Activated effector memory CD4-positive, alpha-beta T cell treated with anti-CD3 and anti-CD28 coated beads, Interleukin-2, amount 50 U/mL, for 16 hours (primary cell): ENCODE measurements around the gene CARM1.
"Not testable (repeated sequence)": the region's sequence is repeated elsewhere in the genome, so short reads cannot be mapped to it uniquely, and the experiment has no call there.

ENCODE experiments used
- DNase-seq: peaks from one replicate; pipeline ENCODE4 v3.0.0-alpha.2; 2020

Gene CARM1

GRCh38 chr19:10870955-10871603 lies at the start of gene CARM1:
Gene CARM1 (plus strand): TSS chr19:10871553. CDS start chr19:10871703, 150 bp downstream.
- DNase-seq = peak; percentile 100

- no peak for DNase-seq
These were observed 47.7 kb upstream of the CARM1 start for GRCh38 chr19:10823690-10824089.

- DNase-seq = no peak
These were observed 45.1 kb upstream of the CARM1 start for GRCh38 chr19:10826231-10826630.

GRCh38 chr19:10826846-10827245 lies 44.5 kb upstream of the CARM1 start:
- no peak for DNase-seq

GRCh38 chr19:10828981-10829821 lies 42.2 kb upstream of the CARM1 start:
- DNase-seq = no peak

- no peak for DNase-seq
These were observed 41.4 kb upstream of the CARM1 start for GRCh38 chr19:10829967-10830366.

- no peak for DNase-seq
These were observed 41.0 kb upstream of the CARM1 start for GRCh38 chr19:10830370-10830769.

GRCh38 chr19:10830931-10831779 lies 40.2 kb upstream of the CARM1 start:
- DNase-seq = no peak

GRCh38 chr19:10831987-10832938 lies 39.1 kb upstream of the CARM1 start:
- DNase-seq = no peak

GRCh38 chr19:10832939-10833296 lies 38.4 kb upstream of the CARM1 start:
- DNase-seq = no peak

- DNase-seq = no peak
These were observed 36.1 kb upstream of the CARM1 start for GRCh38 chr19:10835089-10835753.

- DNase-seq = peak; percentile 96
These were observed 35.4 kb upstream of the CARM1 start, which contains the start of gene TMED1 for GRCh38 chr19:10835754-10836478. Gene TMED1 (minus strand): TSS chr19:10836212. CDS start chr19:10836191, 21 bp downstream.

- DNase-seq = peak; percentile 92
These were observed 34.6 kb upstream of the CARM1 start for GRCh38 chr19:10836479-10837330.

GRCh38 chr19:10837649-10838048 lies 33.7 kb upstream of the CARM1 start:
- not testable (repeated sequence) for DNase-seq

- DNase-seq = no peak
These were observed 33.0 kb upstream of the CARM1 start for GRCh38 chr19:10838377-10838776.

- DNase-seq = no peak
These were observed 32.0 kb upstream of the CARM1 start for GRCh38 chr19:10839114-10840050.

GRCh38 chr19:10842788-10843187 lies 28.6 kb upstream of the CARM1 start:
- no peak for DNase-seq

GRCh38 chr19:10846500-10847202 lies 24.7 kb upstream of the CARM1 start:
- DNase-seq = no peak
